ENCODE measurements around the gene FRMD4A.

GRCh38 chr10:14182781-14183180 is 147.9 kb downstream of the FRMD4A start:
- no peak for TF ChIP-seq CTCF (conservative IDR thresholded peaks at IDR 0.05; ENCODE audit: low read depth, low read length)
- no peak for TF ChIP-seq MAZ (IDR thresholded peaks at IDR 0.05; ENCODE audit: borderline replicate concordance, low read depth, low read length)
- TF ChIP-seq POLR2A (IDR thresholded peaks at IDR 0.05; ENCODE audit: low read depth, low read length), result no peak
- no peak for TF ChIP-seq NFE2L2 (IDR thresholded peaks at IDR 0.05; ENCODE audit: low read depth, low read length)
- TF ChIP-seq MAFK (IDR thresholded peaks at IDR 0.05; ENCODE audit: low read depth, low read length), result no peak
- no peak for TF ChIP-seq MXI1 (IDR thresholded peaks at IDR 0.05; ENCODE audit: borderline replicate concordance, low read depth, low read length)
- no peak for TF ChIP-seq RAD21 (IDR thresholded peaks at IDR 0.05; ENCODE audit: low read length)
- no peak for TF ChIP-seq RFX5 (IDR thresholded peaks at IDR 0.05; ENCODE audit: low read depth, low read length)
- no peak for TF ChIP-seq USF2 (IDR thresholded peaks at IDR 0.05; ENCODE audit: low read depth, low read length)

All from IMR-90 (cell line).